Measurements from ENCODE around the gene ZNF536.

GRCh38 chr19:30375553-30376031, 3.4 kb downstream of the ZNF536 start:
- TF ChIP-seq CTCF (IDR thresholded peaks at IDR 0.05) (no peak), POLR2A (IDR thresholded peaks at IDR 0.05) (no peak)
